HG02623 (cell line): ENCODE measurements around the gene BMF.

Experiments used
- ATAC-seq: cut with Tn5 transposase; IDR thresholded peaks from one replicate; pipeline ENCODE4 v1.9.1; 2021; ENCODE audit warnings: moderate library complexity; ENCODE audit not compliant: unreplicated experiment

The BMF gene

DNA sequence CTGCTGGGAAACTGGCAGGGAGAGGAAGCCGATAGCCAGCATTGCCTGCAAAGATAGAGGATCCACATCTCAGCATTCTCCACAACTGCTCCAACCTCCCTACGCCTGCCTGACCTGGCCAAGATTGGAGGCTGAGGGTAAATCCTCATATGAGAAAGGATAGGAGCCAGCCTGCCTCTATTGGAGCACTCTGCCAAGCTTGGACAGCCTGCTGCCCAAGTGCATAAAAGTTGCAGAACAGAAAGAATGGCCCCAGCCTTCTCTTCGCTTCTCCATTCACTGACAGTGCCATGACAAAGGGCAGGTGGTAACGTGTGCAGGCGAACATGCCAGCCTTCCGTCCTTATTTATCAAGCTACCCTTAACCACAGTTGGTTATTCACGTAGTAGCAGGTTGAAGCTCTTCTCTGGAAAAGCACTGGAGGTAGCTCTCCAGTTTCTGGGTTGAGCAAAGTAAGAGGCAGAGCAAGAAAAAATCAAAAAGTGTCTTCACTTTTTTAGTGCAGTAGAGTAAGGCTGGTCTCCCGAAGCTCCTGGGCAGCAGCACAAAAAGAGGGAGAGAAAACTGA is 4.3 kb downstream of the BMF start:
- no peak for ATAC-seq

DNA sequence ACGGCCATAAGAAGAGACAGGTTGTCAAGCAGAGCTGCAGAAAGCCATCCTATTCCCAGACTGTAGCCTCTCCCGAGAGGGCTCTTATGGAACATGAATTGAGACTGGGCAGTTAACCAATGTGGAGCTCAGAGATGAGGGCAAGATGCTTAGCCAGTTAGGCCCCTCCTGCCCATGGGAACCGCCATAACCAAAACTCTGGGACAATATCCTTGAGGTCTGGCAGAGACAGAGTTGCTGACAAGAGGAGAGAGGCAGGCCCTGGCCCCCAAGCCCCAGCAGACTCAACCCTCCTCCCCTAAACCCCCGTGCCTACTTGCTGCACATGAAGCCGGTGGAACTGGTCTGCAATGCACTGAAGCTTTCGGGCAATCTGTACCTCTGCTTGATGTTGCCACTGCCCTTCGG is 4.8 kb downstream of the BMF start:
- ATAC-seq: no peak

DNA sequence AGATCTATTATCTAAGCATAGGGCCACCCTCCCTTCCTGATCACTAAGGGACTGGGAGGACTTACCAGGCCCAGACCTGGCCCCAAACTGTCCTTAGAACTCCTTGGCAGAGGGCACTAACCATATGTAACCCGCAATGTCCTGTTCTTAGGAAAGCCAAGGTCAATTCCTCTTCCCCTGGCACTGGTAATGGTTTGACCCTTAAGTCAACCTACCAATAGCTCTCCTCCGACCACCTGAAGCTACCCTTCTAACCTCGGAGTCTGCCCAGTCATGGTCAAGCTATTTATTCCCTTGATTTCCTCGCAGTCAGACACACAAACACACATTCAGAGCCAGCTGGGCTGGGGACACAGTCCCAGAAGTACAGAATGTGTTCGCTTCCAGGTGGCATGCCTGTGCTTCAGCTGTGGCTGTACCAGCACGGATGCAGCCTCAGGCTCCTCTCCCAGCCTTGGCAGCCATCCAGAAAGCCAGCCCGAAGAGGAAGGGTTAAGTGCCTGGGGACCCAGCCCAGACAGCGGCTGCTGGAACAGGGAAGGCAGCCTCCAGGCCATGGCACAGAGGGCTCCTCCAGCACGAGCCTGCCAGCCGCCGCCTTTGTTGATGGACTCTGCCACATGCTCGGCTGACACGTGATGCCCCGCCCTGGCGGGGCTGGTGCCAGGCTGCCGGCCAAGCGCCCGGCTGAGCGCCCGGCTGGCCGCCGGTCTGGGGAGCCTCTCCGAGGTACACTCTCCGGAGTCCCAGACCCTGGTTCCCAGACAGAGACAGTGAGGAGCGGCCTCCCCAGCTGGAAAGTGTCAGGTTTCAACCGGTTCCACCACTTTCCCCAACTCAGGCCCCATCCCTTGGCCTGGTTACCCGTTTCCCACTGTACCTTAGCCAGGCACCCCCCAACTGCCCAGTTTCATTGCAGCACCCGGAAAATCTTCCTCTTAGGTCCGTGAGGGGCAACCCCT is 5.5 kb downstream of the BMF start:
- no peak for ATAC-seq

DNA sequence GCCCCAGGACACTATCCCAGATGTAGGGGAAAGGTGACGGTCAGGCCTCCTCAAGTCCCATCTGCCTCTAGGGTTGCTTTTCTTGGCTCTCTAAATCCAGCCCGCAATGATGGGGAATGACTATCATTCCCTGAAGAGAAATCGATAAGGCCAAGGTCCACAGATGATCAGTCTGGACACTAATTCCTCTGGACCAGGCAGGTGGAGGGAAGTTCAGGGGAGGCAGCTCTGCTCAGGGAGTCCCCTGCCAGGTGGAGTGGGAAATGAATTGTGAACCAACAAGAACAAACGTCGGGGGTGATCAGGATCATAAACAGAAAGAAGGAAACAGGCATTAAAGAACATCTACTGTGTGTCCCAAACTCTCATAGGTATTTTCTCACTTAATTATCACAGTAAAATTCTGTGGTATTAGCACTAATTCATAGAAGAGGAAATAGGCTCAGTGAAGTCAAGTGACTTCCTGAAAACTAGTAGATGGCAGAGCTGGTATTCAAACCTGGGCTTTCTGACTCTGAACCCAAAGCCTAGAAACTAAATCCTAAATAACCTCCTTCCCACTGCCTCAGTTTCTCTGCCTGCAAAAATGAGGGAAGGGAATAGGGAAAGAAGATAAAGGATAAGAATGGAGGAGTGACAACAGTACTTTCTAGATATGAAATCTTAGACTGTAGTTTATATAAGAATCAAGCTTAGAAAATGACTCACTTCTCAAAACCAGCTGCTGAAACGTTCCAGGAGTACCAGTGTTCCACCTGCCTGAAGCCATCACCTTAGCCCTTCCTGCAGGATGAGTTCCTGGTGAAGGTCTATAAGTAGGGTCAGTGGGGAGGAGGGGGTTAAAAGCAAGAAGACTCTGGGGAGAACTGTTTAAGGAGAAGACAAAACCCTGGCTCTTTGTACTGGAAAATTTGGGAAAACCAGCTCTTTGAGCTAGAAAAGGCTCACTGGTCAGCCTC is 7.5 kb downstream of the BMF start:
- no peak for ATAC-seq

DNA sequence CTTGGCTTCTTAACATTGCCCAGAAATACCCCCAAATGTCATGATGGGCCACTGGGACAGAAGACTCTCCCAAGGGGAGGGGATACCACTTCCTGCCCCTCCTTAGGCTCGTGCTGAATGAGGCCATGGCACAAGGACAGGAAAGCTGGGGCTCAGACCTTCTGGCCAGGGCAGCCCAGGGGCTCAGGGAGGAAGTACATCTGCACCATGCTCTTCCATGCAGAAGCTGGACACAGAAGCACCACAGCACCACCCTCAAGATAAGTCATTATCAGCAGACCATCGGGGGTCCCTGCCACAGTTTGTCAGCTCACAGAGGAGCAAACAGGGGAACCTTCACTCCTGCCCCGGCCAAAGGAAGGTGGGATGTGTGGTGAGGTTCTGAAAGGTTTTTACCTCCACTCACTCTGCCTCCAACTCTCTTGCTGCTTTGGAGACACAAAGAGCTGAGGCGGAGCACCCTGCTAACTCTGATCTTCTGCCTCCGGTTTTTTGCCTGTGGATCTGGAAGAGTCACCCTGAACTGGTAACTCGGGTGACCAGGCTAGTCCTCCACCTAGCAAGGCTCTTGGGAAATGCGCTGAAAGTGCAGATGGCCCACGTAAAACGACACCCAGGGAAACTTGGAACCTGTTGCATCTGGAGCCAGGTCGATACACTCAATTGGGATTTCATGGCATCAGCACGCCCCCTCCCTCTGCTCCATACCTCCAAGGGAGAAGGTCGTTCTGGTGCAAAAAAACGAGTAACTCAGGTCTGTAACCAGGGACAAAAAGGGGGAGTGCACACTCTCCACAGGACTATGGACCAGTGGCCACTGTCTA is 8.3 kb downstream of the BMF start:
- ATAC-seq: no peak

DNA sequence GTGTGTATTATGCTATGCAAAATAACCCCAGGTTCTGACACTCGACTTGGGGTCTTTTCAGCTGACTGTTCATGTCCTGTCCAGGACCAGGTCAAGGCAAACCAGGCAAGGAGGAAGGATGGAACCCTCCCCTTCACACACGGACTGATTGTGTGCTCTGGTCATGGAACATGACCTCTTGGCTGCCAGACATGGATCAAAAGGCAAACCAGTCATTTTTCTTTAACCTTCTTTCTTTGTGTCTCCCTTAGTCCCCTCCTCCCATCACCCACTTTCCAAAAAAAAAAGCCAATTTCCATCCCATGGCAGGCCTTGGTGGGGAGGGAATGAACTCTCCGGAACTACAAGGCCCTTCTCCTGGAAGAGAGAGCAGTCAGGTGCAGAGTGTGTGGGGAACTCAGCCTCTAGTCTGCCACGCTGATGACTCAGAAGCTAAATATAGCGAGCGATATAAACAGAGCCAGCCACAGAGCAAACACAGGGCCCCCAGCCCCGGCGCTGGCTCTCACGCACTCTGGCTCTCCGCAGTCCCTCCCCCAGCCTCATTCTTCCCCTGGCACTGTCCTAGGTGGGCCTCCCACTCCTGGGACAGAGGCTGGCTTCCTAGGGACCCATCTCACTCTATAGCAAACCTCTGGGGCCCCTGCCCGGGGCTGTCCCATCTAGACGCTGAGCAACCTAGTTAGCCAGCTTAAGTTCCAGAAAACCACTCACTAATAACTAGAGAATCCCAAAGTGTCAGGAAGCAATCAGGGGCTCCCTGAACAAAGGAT is 10.0 kb downstream of the BMF start:
- peak; percentile 82 for ATAC-seq

DNA sequence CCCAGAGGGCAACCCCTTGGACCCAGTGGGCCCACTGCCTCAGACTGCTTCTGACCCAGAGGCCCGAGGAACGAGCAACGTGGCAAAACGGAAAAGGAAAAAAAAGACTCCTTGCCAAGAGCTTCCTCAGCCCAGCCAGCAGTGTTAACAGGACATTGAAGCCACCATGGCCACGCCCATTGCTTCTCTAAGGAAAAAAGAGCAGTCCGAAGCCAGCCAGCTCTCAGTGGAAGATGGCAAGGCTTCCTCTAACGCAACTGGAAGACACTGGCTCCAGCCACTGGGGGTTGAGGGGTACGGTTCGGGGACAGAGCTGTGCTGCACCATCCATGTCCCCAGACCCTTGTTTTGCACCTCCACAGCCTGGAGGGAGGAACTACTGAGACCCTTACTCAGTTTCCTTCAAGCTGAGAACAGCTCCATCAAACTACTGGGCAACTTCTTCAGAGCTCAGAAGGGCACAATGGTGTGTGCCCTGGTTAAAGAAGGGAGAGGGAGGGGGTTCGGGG is 10.7 kb downstream of the BMF start:
- no peak for ATAC-seq

DNA sequence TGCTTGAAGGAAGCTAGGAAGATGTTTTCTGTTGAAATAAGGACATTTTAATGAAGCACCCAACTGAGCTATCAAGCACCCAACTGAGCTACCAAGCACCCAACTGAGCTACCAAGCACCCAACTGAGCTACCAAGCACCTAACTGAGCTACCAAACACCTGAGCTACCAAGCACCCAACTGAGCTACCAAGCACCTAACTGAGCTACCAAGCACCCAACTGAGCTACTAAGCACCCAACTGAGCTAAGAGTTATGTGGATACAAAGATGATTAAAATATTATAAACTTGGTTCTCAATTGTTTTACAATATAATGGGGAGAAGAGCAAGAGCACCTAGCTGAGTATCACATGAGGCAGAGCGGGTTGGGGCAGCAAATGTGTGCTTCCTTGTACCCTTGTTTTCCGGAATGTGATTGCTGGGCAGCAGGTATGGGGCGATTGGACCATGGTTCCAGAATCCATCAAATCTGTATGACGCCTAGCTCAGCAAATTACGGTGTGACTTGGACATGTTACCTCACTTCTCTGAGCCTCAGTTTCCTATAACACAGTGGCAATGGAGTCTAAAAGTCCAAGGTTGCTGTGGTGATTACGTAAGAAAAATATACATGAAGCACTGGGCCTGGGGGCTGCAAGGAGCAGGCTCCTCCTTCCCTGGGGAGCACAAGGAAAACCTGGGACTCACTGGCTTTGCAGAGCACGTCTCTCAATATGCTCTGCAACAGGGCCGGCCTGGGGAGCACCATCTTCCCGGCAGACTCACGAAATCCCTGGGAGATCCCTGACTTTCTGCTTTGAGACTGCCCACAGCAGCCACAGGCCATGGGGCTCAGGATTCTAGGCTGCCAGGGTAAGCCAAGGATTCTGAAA is 11.3 kb downstream of the BMF start:
- ATAC-seq: no peak

DNA sequence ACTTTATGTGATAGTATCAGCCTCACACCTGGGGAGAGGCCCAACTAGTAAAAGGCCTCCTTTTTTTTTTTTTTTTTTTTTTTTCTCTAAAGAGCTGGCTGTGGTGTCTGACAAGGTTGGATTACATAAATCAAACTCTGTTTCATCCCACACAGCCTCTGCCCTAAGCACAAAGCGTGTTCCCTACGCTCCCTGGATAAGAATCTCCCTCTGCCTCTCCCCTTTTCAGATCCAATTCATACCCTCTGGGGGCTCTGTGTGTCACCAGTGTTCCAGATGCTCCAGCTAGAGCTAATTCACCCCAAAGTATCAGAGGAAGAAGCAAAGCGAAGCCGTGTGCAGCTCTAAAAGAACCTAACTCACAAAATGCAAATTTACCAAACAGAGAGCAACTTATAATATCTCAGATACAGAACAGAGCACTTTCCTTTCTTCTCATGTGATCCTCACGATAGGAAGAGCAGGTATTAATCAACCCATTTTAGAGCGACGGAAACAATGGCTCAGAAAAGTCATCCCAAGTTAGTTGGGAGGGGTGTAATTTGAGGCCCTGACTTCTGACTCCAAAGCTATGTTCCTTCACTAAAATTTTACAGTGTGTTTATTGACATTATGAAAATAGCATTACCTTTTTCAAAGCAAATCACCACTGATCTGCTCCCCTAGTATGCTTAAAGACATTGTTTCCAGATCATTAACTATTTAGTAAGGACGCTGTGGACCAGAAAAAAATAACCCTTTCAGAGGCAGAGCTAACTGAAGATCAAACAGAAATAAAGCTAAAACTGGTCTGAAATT is 12.4 kb downstream of the BMF start:
- ATAC-seq: no peak

DNA sequence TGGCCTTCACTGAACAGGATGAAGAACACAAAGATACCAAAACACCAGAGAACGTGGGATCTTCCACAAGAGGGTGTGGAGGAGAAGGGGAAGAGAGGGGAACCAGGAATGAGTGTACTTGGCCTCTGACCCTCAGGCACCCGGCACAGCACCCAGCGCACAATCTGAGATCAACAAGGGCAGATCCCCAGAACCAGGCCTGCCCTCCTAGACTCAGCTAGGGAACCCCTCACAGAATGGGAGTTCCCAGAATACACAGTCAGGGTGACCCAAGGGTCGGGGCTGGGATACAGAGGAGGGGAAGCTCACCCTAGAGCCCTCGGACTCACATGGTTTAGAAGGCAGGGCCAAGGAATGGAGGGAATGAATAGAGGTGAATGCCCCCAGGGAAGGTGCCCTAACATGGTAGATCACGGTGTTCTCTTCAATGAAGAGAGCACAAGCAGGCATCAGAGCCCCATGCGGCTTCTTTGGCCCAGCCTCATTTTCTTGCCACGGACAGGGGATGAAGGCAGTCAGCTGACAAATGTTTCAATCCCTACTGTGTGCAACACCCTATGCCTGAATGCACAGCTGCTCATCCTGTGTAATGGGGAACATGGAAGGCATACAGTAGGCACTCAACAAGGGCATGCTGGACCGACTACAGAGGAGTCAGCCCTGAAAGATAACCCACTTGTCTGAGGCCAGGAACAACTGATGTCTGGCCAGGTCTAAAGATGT is 13.1 kb downstream of the BMF start:
- no peak for ATAC-seq

DNA sequence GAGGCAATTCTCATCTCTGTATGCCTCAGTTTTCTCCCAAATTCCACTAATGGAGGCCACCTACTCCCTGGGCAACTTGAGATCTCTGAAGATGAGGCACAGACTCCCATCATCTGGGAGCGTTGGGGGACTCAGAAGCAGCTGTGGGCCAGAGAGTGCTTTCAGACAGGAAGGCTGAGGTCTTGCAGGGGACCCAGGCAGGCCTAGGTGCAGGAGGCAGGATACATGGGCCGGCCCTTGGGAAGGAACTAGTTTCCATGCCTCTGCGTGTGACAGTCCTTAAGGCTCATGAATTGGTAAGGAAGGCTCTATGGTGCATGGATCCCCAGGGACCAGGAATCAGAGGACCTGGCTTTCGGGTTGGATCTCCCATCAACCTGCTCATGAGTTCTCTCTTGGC is 14.5 kb downstream of the BMF start:
- ATAC-seq: no peak

DNA sequence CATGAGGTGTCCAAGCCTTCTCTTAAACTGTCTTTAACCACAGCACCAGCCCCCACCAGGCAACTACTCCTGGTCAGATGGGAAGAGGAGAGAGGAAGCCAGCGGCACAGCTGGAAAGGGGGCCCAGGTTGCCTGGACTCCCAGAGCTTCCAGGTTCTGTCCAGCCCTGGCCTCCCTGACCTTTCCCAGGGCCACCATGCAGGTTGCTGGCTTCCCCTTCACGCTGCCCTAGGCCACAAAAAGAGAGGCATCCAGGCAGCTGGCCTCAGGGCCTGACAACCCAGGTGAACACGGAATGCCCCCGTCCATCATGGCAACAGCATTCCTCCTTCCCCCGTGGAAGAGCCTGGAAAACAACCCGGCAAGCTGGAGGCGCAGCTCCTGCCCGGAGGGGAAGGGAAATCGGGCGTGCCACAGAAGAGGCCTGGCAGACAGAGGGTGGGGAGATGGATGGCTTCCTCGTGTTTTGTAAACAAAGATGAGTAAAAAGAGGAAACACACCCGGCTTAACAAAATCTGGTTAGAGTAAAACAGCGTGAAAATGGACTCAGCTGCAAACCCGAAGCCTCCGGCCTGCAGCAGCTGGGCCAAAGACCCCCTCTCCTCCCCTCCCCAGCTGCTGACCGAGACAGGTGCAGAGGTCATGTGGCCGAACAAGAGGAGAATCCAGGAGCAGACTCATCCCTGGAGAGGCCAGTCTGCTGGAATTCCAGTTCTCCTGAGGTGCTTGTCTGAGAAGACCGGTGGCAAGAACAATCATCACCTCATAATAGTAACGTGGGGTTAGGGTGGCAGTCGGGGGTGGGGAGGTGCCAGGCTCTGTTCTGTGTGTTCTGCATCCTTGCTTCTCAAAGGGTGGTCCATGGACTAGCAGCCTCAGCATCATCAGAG is 15.5 kb downstream of the BMF start:
- ATAC-seq: no peak

DNA sequence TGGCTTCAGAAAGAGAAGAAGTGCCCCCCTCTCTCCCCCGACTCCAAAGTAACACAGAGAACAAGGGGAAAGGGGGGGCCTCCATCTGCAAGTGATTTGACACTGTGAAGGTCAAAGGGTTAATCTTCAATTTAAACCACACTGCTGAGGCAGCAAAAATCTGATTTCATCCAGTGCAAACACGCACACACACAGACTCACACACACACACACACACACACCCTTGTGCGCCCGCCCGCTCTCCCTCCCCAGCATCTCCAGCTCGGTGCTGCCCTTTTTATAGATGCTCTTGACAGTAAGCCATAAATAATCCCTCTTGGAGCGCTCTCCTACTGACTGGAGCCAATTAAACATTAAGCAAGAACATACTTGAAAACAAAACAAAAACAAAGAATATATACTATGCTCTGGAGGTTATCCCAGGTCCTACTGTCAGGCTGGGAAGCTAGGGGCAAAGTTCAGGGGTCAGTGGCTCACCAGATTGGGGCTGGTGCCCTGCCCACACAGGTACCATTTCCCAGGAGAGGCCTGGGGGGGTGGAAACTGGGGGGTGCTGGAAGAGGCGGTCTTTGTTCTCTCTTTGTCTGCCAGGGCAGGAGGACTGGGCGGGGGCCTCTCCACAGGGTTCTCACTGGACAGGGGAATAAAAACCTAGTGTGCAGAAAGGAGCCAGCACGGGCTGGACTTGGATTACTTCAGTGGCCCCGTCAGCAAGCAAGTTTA is 16.3 kb downstream of the BMF start:
- ATAC-seq: no peak

DNA sequence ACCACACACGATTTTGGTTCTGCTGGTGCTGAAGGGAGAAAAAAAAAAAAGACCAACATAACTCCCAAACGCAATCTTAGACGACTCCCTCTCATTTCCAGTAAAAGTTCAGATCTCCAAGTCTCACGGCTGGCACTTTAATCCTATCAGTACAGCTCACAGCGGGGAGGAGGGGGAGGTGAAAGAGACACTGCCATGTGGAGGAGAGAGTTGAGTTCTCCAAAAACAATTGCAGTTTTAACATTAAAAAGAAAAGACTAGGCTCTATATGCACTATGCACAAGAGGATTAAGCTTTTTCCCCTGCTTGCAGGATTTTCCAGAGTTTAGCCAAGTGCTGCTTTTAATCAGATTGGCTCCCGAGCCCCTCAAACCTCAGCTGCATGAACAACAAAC is 16.8 kb downstream of the BMF start:
- no peak for ATAC-seq

DNA sequence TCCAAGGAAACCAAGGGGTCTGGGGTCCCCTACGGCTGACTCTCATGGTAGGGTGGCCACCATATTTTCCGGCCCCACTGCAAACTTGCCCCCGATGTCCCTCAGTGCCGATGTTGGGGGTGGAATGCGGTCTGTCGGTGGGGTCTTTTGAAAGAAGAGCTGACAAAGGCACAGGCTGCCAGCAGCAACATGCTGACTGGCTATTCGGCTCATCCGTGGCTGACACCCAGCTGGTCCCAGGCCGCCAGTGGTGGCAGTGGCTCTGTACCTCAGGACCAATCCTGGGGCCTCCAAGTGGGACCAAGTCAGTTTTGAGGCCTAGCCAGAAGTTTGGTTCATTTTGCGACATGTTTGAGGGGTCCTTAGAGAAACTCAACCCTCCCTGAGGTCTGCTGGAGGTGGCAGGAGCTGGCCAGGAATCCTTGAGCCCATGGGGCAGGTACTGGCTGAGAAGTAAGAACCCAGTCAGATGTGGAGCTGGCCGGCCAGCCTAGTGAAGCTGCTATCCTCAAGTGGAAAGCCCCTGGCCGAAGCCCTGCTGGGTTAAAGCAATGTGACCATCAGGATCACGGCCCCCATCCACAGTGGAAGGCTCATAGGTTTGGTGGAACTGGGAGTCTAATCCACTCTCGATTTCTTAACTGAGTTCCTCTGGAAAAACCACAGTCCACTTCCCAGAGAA is 17.8 kb downstream of the BMF start:
- no peak for ATAC-seq
